Right lobe of liver (tissue), 4 donors: Measurements from ENCODE around the gene KIRREL3.

Source experiments
- CTCF ChIP-seq, 4 donors: fragments of 200-600 bp in 3 of 4; fragments of 450-650 bp in 1 of 4; IDR thresholded peaks; one replicate each; pipeline versions ENCODE4 v1.5.1 to v1.8.0; 2016 to 2022; ENCODE audit warnings: antibody characterized with exemption in 4 of 4, mild to moderate bottlenecking in 2 of 4
- POLR2A ChIP-seq: fragments of 450-650 bp; IDR thresholded peaks from one replicate; pipeline ENCODE4 v1.6.1; 2017; ENCODE audit warnings: antibody characterized with exemption, mild to moderate bottlenecking
- donor health status: DM: no; HTN: no; CAD: no.
- donor health status: DM: no; HTN: no; CAD: no.
- donor health status: DM: no; HTN: yes; CAD: no.

GRCh38 chr11:126415128-126415527, 585.4 kb downstream of the KIRREL3 start:
- no peak for TF ChIP-seq CTCF (IDR thresholded peaks at IDR 0.05)
- no peak for TF ChIP-seq POLR2A
